Neural progenitor cell (in vitro differentiated cells): ENCODE data around the gene MFSD11.

Experiments used
- EZH2 ChIP-seq: fragments of 200-600 bp; sonication (generic); IDR thresholded peaks from 2 replicates; pipeline ENCODE4 v1.6.1; 2017; ENCODE audit warnings: antibody characterized with exemption, mild to moderate bottlenecking, moderate library complexity
- EZH2phosphoT487 ChIP-seq: fragments of 200-600 bp; sonication (generic); IDR thresholded peaks from 2 replicates; pipeline ENCODE4 v1.6.1; 2017; ENCODE audit warnings: antibody characterized with exemption
- TF ChIP-seq, protein P1 (sequence below): fragments of 200-600 bp; sonication (generic); IDR thresholded peaks from 2 replicates; pipeline ENCODE4 v1.5.1; 2017; ENCODE audit warnings: antibody characterized with exemption, mild to moderate bottlenecking

DNA sequence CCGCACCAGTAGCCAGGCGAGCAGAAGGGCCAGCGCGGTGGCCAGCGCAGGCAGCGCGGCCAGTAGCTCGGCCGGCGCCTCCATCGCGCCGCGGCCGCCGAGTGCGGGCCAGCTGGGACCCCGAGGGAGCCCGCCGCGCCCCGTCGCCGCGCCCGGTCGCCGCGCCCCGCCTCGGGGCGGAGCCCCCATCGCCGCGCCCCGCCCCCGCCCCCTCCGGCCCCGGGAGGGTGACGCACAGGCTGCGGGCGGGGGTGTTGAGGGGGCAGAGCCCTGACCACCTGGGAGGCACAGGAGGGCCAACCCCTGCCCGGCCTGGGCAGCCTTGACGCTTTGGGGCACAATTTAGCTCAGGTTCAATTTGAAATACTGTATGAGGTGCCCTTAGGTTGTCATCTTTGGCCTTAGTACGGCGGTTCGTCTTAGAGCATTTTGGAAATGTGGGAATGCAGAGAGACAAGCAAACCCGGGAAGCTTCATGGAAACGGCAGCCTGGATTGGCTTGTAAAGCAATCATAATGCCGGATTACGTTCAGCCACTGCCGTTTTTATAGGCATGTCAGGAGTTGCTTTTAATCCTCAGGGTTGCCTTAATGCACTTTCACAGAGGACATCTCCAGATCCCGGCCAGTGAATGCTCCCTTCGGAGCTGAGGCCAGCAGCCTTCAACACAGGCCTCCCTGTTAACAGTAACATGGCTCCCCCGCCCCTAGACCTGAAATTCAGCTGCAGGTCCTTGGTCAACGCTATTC, 26.9 kb upstream of the MFSD11 start, which contains the start of gene MXRA7:
- TF ChIP-seq, protein P1, sequence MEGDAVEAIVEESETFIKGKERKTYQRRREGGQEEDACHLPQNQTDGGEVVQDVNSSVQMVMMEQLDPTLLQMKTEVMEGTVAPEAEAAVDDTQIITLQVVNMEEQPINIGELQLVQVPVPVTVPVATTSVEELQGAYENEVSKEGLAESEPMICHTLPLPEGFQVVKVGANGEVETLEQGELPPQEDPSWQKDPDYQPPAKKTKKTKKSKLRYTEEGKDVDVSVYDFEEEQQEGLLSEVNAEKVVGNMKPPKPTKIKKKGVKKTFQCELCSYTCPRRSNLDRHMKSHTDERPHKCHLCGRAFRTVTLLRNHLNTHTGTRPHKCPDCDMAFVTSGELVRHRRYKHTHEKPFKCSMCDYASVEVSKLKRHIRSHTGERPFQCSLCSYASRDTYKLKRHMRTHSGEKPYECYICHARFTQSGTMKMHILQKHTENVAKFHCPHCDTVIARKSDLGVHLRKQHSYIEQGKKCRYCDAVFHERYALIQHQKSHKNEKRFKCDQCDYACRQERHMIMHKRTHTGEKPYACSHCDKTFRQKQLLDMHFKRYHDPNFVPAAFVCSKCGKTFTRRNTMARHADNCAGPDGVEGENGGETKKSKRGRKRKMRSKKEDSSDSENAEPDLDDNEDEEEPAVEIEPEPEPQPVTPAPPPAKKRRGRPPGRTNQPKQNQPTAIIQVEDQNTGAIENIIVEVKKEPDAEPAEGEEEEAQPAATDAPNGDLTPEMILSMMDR: no peak
- no peak for TF ChIP-seq EZH2
- TF ChIP-seq EZH2phosphoT487: no peak
